ENCODE results near the gene RASGEF1B. TPM values are rescaled to one million over a fixed set of nuclear protein-coding genes. Genes with fewer than 3 reads are reported as not detected.

Gene RASGEF1B
- total and polyA plus RNA-seq, 2 of the 4 experiments (the other 2 are of a cell fraction): 0.09 to 0.36 TPM

DNA sequence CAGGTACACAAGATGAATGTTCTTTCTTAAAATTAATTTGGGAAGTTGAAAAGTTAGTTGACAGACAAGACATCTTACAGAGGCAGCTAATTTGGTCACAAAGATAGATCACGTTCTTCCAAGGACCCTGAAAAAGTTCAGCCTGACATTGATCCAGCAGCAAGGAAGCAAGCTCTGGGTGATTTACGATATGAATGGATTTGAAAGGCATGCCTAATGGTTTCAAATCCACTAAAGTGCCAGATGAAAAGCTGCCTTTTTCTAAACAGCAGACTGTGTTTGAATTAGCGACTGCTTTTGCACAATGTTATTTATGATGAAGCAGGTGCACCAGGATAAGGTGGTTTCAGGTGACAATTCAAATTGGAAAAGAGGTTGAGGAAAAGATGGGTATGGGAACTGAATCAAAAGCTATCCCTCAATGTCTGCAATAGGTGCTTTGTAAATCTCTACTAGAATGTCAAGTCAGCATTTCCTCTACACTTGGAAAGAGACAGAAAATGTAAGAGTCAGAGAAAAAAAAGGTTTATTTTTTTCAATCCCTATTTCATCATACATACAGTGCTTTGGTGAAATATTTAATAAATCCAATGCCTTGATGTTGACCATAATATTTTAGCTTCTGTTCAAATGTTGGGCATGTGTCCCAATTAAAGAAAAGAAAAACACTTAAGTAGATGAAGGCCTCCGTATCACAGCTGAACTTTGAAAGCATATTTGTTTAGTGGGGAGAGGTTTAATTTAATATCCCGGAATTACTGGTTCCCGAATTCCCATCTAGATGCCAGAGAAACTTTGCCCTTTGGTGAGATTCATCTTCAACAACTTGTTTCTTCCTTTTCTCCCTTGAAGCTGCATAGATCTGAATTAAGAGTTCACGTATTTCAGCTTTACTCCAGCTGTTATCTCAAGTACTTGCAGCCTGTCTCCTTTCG lies 6.0 kb downstream of the RASGEF1B start:
- ATAC-seq (ENCODE audit: low read depth): no peak
- BruUV-seq (replicated peaks): no TSS peak

More for the DNA sequence above, 6.0 kb downstream of the RASGEF1B start:
- no peak overlapping the region for H3K56ac ChIP-seq (ENCODE audit: extremely low read depth, insufficient read depth, low read length)
- dilution Hi-C loops (cut with HindIII; ENCODE audit: low sequenced_read_pairs, unreplicated experiment) (no loop called here), intact Hi-C loops (cut with micrococcal nuclease) (loop anchor here (2.0 to 5.0 kb wide), 2 partner anchors 223 to 897 kb away; no protein-coding TSS in a partner anchor), in situ Hi-C loops (cut with MboI; ENCODE audit: low sequenced_read_pairs) (loop anchor here (5.0 kb wide), 1 partner anchor 377 kb away; no protein-coding TSS in a partner anchor)
- H4K20me1 ChIP-seq (ENCODE audit: insufficient read depth, low read length): no peaks in the 10 kb centered on the region
- 71% methylated on average over 2 of the region's 8 CpGs; no CpG with 5 or more reads in 1 of the 2 experiments for WGBS, 2 experiments (ENCODE audit: extremely low coverage in 2 of 2, insufficient read length in 1 of 2)
- no peak overlapping the region for H3K18ac ChIP-seq (ENCODE audit: low read depth, low read length)
- no peak overlapping the region for H2AFZ ChIP-seq (replicated peaks; ENCODE audit: low read length, poor library complexity)
- H3K4ac ChIP-seq (ENCODE audit: low read depth, low read length): no peak overlapping the region
- ChIA-PET CTCF (interaction anchor here (0.6 to 0.9 kb wide), 3 partner anchors 11 to 620 kb away, joined by 3 read pairs; no protein-coding TSS in a partner anchor), POLR2A (ENCODE audit: unreplicated experiment) (interaction anchor here (0.7 kb wide), 1 partner anchor 379 kb away, joined by 5 read pairs; no protein-coding TSS in a partner anchor)
- no peak overlapping the region for H4K5ac ChIP-seq (ENCODE audit: low read depth, low read length)
- H3K23ac ChIP-seq (ENCODE audit: low read depth, low read length): no peak overlapping the region
- H2AK9ac ChIP-seq (replicated peaks; ENCODE audit: low read depth, low read length, poor library complexity): no peak overlapping the region
- peaks cover 20% of the 10 kb centered on the region for H3K27me3 ChIP-seq (ENCODE audit: control insufficient read depth, insufficient read depth, low read length)
- TF ChIP-seq MAZ (IDR thresholded peaks at IDR 0.05; ENCODE audit: borderline replicate concordance, low read depth, low read length) (no peak), MAFK (IDR thresholded peaks at IDR 0.05; ENCODE audit: low read depth, low read length) (peak; percentile 98)
- H3K36me3 ChIP-seq (ENCODE audit: control insufficient read depth, insufficient read depth, low read length): no peaks in the 10 kb centered on the region
- H3K9me1 ChIP-seq (ENCODE audit: insufficient read depth, low read length): no peaks in the 10 kb centered on the region
- H2AK5ac ChIP-seq (ENCODE audit: low read depth, low read length): no peak overlapping the region
- no peak overlapping the region for H2BK20ac ChIP-seq (ENCODE audit: low read depth, low read length)
- H2BK15ac ChIP-seq (ENCODE audit: low read depth, low read length): no peak overlapping the region
- no peak overlapping the region for H4K91ac ChIP-seq (ENCODE audit: insufficient read depth, low read depth, low read length)
- H3K4me2 ChIP-seq (ENCODE audit: low read depth, low read length): no peak overlapping the region
- H3K4me1 ChIP-seq (ENCODE audit: control insufficient read depth, insufficient read depth, low read length): peaks cover 2% of the 10 kb centered on the region
- H3K9ac ChIP-seq (ENCODE audit: low read depth, low read length): no peak overlapping the region
- no peak overlapping the region for H3K27ac ChIP-seq (ENCODE audit: insufficient read depth, low read length)
- H3K14ac ChIP-seq (replicated peaks; ENCODE audit: low read depth, low read length): no peak overlapping the region
- no peak overlapping the region for H2BK5ac ChIP-seq (ENCODE audit: low read depth, low read length, poor library complexity, severe bottlenecking)
- H2BK120ac ChIP-seq (ENCODE audit: low read depth, low read length): no peak overlapping the region
- H3K4me3 ChIP-seq (ENCODE audit: insufficient read depth, low read depth, low read length): no peak overlapping the region
- no peaks in the 10 kb centered on the region for H3K79me1 ChIP-seq (ENCODE audit: low read depth in 1 of 2, low read length in 2 of 2)
- DNase-seq: no peak
- H4K8ac ChIP-seq (ENCODE audit: low read depth in 2 of 2, low read length in 2 of 2): no peak overlapping the region
- H3K9me3 ChIP-seq (ENCODE audit: control insufficient read depth, insufficient read depth, low read length): no peaks in the 10 kb centered on the region

Data from IMR-90 (cell line).